GM12878 (cell line): ENCODE data around the gene BLNK. TPM values are rescaled to one million over a fixed set of nuclear protein-coding genes. Genes with fewer than 3 reads are reported as not detected.

Experiments used
- ATAC-seq: fragments of 200-7000 bp; cut with Tn5 transposase; 3 replicates; pipeline ENCODE4 v1.9.1; 2020; ENCODE audit warnings: mild to moderate bottlenecking, moderate library complexity
- BruUV-seq: library from RNA; stranded (reverse); fragments of 400-500 nt; replicated peaks from 2 replicates; lab custom pipeline; 2021; lab: Mats Ljungman, UMichigan
- CTCF ChIA-PET: fragments of 300-600 bp; sonication (Branson Sonifier 250); formaldehyde crosslinking; extraction: SDS; loops from one replicate; lab custom pipeline; 2021; ENCODE audit warnings: inconsistent platforms; lab: Yijun Ruan, JAX
- POLR2A ChIA-PET: fragments of 350-600 bp; formaldehyde crosslinking; extraction: SDS; loops from one replicate; lab custom pipeline; 2021; ENCODE audit warnings: inconsistent platforms; lab: Charles Lee
- RAD21 ChIA-PET: fragments of 300-600 bp; sonication (Branson Sonifier 250); formaldehyde crosslinking; loops from one replicate; lab custom pipeline; 2023; ENCODE audit warnings: antibody characterized with exemption; ENCODE audit not compliant: unreplicated experiment; lab: Charles Lee
- SMC1A ChIA-PET: fragments of 300-600 bp; sonication (Branson Sonifier 250); formaldehyde crosslinking; loops from one replicate; lab custom pipeline; 2023; ENCODE audit not compliant: unreplicated experiment, uncharacterized antibody; lab: Charles Lee
- DNase-seq: peaks from one replicate; pipeline ENCODE4 v3.0.0-alpha.2; 2011; ENCODE audit warnings: low read depth, low spot score
- FAIRE-seq: peaks from 3 replicates; lab custom pipeline; 2011; peaks lifted over from hg19 to GRCh38; lab: Jason Lieb, UNC
- H2AFZ ChIP-seq: 2 replicates; pipeline ENCODE4 v1.6.0; 2011; ENCODE audit warnings: low read depth, low read length, control low read depth; ENCODE audit not compliant: control insufficient read depth
- H3K27ac ChIP-seq: 2 replicates; pipeline ENCODE4 v1.5.1; 2011; ENCODE audit warnings: control low read depth; ENCODE audit not compliant: control insufficient read depth, insufficient read depth
- H3K27me3 ChIP-seq, 2 experiments: replicated peaks in 1 of 2; 2 replicates each; pipeline versions ENCODE4 v1.6.0 to v1.6.1; 2011; ENCODE audit warnings: low read length in 1 of 2; ENCODE audit not compliant: control insufficient read depth in 2 of 2, insufficient read depth in 2 of 2
- H3K36me3 ChIP-seq, 2 experiments: 2 replicates each; pipeline ENCODE4 v1.5.1; 2011; ENCODE audit warnings: low read length in 1 of 2; ENCODE audit not compliant: control insufficient read depth in 2 of 2, insufficient read depth in 2 of 2
- H3K4me1 ChIP-seq: 2 replicates; pipeline ENCODE4 v1.6.1; 2011; ENCODE audit warnings: mild to moderate bottlenecking, low read length, moderate library complexity, mixed read lengths; ENCODE audit not compliant: control insufficient read depth, insufficient read depth
- H3K4me2 ChIP-seq: 2 replicates; pipeline ENCODE4 v1.6.0; 2011; ENCODE audit warnings: control low read depth; ENCODE audit not compliant: control insufficient read depth, insufficient read depth
- H3K4me3 ChIP-seq: fragments of 200-600 bp; sonication (generic); 2 replicates; pipeline ENCODE4 v1.5.1; 2016
- H3K79me2 ChIP-seq: 2 replicates; pipeline ENCODE4 v1.6.0; 2011; ENCODE audit warnings: low read length; ENCODE audit not compliant: control insufficient read depth, insufficient read depth
- H3K9ac ChIP-seq: 2 replicates; pipeline ENCODE4 v1.8.0; 2011; ENCODE audit warnings: low read length, control low read depth, mixed read lengths; ENCODE audit not compliant: control insufficient read depth, insufficient read depth
- H3K9me3 ChIP-seq: replicated peaks from 3 replicates; pipeline ENCODE4 v1.5.1; 2011; ENCODE audit warnings: mild to moderate bottlenecking, low read length; ENCODE audit not compliant: control insufficient read depth, insufficient read depth
- H4K20me1 ChIP-seq: 2 replicates; pipeline ENCODE4 v1.6.0; 2011; ENCODE audit not compliant: control insufficient read depth, insufficient read depth
- BHLHE40 ChIP-seq, 2 experiments: fragments of 450-650 bp in 1 of 2; IDR thresholded peaks; 2 replicates each; pipeline ENCODE4 v1.6.1; 2011 to 2017; ENCODE audit warnings: low read depth in 2 of 2, borderline replicate concordance in 1 of 2, improper control_type of control experiment in 1 of 2, low read length in 1 of 2, mild to moderate bottlenecking in 1 of 2
- CBFB ChIP-seq: IDR thresholded peaks from 2 replicates; pipeline ENCODE4 v1.6.1; 2016; ENCODE audit warnings: antibody characterized with exemption, low read depth
- CHD4 ChIP-seq: fragments of 200-600 bp; sonication (generic); IDR thresholded peaks from 2 replicates; pipeline ENCODE4 v1.6.1; 2016; ENCODE audit warnings: mild to moderate bottlenecking
- DPF2 ChIP-seq: fragments of 450-650 bp; IDR thresholded peaks from 2 replicates; pipeline ENCODE4 v1.6.1; 2017; ENCODE audit warnings: mild to moderate bottlenecking
- EP300 ChIP-seq, 2 experiments: fragments of 150-350 bp in 1 of 2; IDR thresholded peaks; 2 replicates each; pipeline ENCODE4 v1.6.1; 2011 to 2012; ENCODE audit warnings: low read depth in 2 of 2, low read length in 2 of 2, borderline replicate concordance in 1 of 2, improper control_type of control experiment in 1 of 2, inconsistent platforms in 1 of 2; ENCODE audit not compliant: control insufficient read depth in 1 of 2
- IKZF2 ChIP-seq, 2 experiments: fragments of 450-650 bp; IDR thresholded peaks; 2 replicates each; pipeline ENCODE4 v1.6.1; 2017; ENCODE audit warnings: mild to moderate bottlenecking in 2 of 2, moderate library complexity in 2 of 2
- NR2C1 ChIP-seq: fragments of 450-650 bp; IDR thresholded peaks from 2 replicates; pipeline ENCODE4 v1.6.1; 2017; ENCODE audit warnings: antibody characterized with exemption, mild to moderate bottlenecking, moderate library complexity
- NR2F1 ChIP-seq: fragments of 450-650 bp; conservative IDR thresholded peaks from 2 replicates; pipeline ENCODE4 v1.6.1; 2017; ENCODE audit warnings: mild to moderate bottlenecking
- STAT1 ChIP-seq: fragments of 450-650 bp; conservative IDR thresholded peaks from 2 replicates; pipeline ENCODE4 v1.6.1; 2014; ENCODE audit warnings: antibody characterized with exemption, mild to moderate bottlenecking
- TCF12 ChIP-seq: IDR thresholded peaks from 2 replicates; pipeline ENCODE4 v1.6.1; 2011; ENCODE audit warnings: low read depth, mild to moderate bottlenecking, low read length
- WGBS: methylation state at CpG from one replicate; pipeline ENCODE4 v1.1.6; 2016; ENCODE audit warnings: low lambda C conversion rate; ENCODE audit not compliant: insufficient replicate concordance, insufficient coverage; ENCODE audit errors: missing lambda C conversion rate; 5-methylcytosine and 5-hydroxymethylcytosine counted together
- in situ Hi-C: fragments of 300-500 bp; cut with MboI; formaldehyde crosslinking; loops from 9 replicates; pipeline ENCODE4 v1.14.3; 2018; ENCODE audit warnings: mixed read lengths
- intact Hi-C: fragments of 100-400 bp; cut with micrococcal nuclease; formaldehyde crosslinking; loops from one replicate; pipeline ENCODE4 v1.14.2; 2022; ENCODE audit not compliant: unreplicated experiment
- polyA plus RNA-seq, 11 experiments: library from polyadenylated mRNA; depleted of rRNA in 4 of 11; unstranded in 6 of 11; stranded (reverse) in 5 of 11; fragments of >200 nt; fragmentation: Nextera tagmentation in 4 of 11; fragmentation: Illumina TruSeq in 1 of 11; extraction: Ambion mirVana in 4 of 11; extraction: Trizol in 1 of 11; gene quantifications; 1 replicate in 1 of 11; 2 replicates in 10 of 11; pipeline versions ENCODE4 v1.2.1 to v1.2.3, GENCODE V29; 2011 to 2016; ENCODE audit warnings: inconsistent platforms in 2 of 11, missing spikeins in 2 of 11, low read depth in 1 of 11
- total RNA-seq, 4 experiments: library from RNA; depleted of rRNA in 3 of 4; stranded (reverse); fragments of >200 nt in 3 of 4; fragmentation: Illumina TruSeq in 1 of 4; extraction: Trizol in 1 of 4; gene quantifications; 2 replicates each; pipeline versions ENCODE4 v1.2.1 to v1.2.3, GENCODE V29; 2013 to 2021
- TF ChIP-seq, protein P1 (sequence below): IDR thresholded peaks from 2 replicates; pipeline ENCODE4 v1.6.1; 2011; ENCODE audit warnings: borderline replicate concordance, low read depth, mild to moderate bottlenecking, moderate library complexity, low read length; ENCODE audit not compliant: insufficient read depth, poor library complexity, severe bottlenecking
- TF ChIP-seq, protein P2 (sequence below): fragments of 450-650 bp; IDR thresholded peaks from 2 replicates; pipeline ENCODE4 v1.6.1; 2018; ENCODE audit warnings: mild to moderate bottlenecking, low read depth, moderate library complexity; ENCODE audit not compliant: partially characterized antibody

The BLNK gene
- total and polyA plus RNA-seq, 10 of the 15 experiments (the other 5 are each of a cell fraction or from before 2014, with no cell fraction given): 79.5 to 201 (median 139) TPM

GRCh38 chr10:96313344-96313743 lies 42.0 kb upstream of the BLNK start:
- 6% methylated on average over 2 of the region's 2 CpGs for WGBS
- ChIA-PET RAD21 (no interaction called here), POLR2A (no interaction called here), CTCF (interaction anchor here (0.5 to 1.3 kb wide), 2 partner anchors 18 to 43 kb away, joined by 3 to 4 read pairs; no protein-coding TSS in a partner anchor), SMC1A (interaction anchor here (0.8 kb wide), 1 partner anchor 24 kb away, joined by 3 read pairs; no protein-coding TSS in a partner anchor)
- no TSS peak for BruUV-seq
- no peak for DNase-seq
- no peak overlapping the region for H3K27ac ChIP-seq
- in situ Hi-C loops: no loop called here
- H3K4me1 ChIP-seq: no peaks in the 10 kb centered on the region
- H4K20me1 ChIP-seq: no peaks in the 10 kb centered on the region
- intact Hi-C loops: no loop called here
- H3K79me2 ChIP-seq: no peaks in the 10 kb centered on the region
- no peak overlapping the region for H3K9ac ChIP-seq
- H3K4me3 ChIP-seq: no peak overlapping the region
- H3K36me3 ChIP-seq: no peaks in the 10 kb centered on the region
- no peaks in the 10 kb centered on the region for H3K27me3 ChIP-seq
- ATAC-seq: no peak
- H2AFZ ChIP-seq: no peak overlapping the region
- TF ChIP-seq TCF12 (no peak), BHLHE40 (IDR thresholded peaks at IDR 0.05; ENCODE audit: borderline replicate concordance in 1 of 2, low read depth in 2 of 2, low read length in 1 of 2) (no peak), EP300 (IDR thresholded peaks at IDR 0.05; ENCODE audit: borderline replicate concordance in 1 of 2, control insufficient read depth in 1 of 2, low read depth in 2 of 2, low read length in 2 of 2) (no peak), DPF2 (no peak), IKZF2 (IDR thresholded peaks at IDR 0.05) (no peak), CHD4 (no peak), NR2F1 (no peak), CBFB (no peak), NR2C1 (no peak), STAT1 (no peak)
- TF ChIP-seq, protein P1, sequence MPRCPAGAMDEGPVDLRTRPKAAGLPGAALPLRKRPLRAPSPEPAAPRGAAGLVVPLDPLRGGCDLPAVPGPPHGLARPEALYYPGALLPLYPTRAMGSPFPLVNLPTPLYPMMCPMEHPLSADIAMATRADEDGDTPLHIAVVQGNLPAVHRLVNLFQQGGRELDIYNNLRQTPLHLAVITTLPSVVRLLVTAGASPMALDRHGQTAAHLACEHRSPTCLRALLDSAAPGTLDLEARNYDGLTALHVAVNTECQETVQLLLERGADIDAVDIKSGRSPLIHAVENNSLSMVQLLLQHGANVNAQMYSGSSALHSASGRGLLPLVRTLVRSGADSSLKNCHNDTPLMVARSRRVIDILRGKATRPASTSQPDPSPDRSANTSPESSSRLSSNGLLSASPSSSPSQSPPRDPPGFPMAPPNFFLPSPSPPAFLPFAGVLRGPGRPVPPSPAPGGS: no peak
- TF ChIP-seq, protein P2, sequence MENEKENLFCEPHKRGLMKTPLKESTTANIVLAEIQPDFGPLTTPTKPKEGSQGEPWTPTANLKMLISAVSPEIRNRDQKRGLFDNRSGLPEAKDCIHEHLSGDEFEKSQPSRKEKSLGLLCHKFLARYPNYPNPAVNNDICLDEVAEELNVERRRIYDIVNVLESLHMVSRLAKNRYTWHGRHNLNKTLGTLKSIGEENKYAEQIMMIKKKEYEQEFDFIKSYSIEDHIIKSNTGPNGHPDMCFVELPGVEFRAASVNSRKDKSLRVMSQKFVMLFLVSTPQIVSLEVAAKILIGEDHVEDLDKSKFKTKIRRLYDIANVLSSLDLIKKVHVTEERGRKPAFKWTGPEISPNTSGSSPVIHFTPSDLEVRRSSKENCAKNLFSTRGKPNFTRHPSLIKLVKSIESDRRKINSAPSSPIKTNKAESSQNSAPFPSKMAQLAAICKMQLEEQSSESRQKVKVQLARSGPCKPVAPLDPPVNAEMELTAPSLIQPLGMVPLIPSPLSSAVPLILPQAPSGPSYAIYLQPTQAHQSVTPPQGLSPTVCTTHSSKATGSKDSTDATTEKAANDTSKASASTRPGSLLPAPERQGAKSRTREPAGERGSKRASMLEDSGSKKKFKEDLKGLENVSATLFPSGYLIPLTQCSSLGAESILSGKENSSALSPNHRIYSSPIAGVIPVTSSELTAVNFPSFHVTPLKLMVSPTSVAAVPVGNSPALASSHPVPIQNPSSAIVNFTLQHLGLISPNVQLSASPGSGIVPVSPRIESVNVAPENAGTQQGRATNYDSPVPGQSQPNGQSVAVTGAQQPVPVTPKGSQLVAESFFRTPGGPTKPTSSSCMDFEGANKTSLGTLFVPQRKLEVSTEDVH: no peak
- H3K9me3 ChIP-seq: no peaks in the 10 kb centered on the region
- no peak for FAIRE-seq
- no peak overlapping the region for H3K4me2 ChIP-seq
